ENCODE measurements around the gene CHD1. TPM values are rescaled to one million over a fixed set of nuclear protein-coding genes. Genes with fewer than 3 reads are reported as not detected.

The CHD1 gene
- total RNA-seq, 1 experiment from 2014 or later: 41.8 TPM

DNA sequence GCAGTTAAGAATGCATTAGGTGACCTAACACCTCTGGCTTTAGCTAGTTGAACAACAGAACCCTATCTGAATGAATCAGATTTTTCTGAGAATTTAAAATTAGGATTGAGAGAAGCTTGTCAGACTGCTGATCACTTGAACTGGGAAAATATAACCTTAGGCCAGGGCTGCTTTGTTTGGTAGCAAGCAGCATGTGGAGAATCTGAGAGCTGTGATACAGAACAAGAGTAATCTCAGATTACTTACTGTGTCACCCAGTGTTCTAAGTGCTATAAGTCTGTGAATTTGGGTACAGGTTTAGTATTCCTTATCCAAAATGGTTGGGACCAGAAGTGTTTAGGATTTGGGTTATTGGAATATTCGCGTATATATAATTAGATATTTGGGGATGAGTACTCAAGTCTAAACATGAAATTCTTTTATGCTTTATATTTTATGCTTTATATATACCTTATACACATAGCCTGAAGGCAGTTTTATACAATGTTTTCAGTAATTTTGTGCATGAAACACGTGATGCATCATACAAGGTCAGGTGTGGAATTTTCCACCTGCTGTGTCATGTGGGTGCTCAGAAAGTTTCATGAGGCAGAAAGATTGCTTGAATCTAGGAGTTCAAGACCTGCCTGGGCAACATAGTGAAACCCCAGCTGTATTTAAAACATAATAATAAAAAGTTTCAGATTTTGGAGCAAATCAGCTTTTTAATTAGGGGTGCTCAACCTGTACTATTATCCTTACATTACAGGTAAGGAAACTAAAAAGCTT is 8.3 kb upstream of the CHD1 start (continued):
- TF ChIP-seq ZMAT4 (CRISPR knock-in tag; IDR thresholded peaks at IDR 0.05) (no peak), TCF7 (CRISPR knock-in tag; IDR thresholded peaks at IDR 0.05; ENCODE audit: low read depth) (no peak), ZNF281 (CRISPR knock-in tag; IDR thresholded peaks at IDR 0.05) (no peak), HMGA2 (CRISPR knock-in tag; IDR thresholded peaks at IDR 0.05) (no peak), ZNF138 (CRISPR knock-in tag; conservative IDR thresholded peaks at IDR 0.05) (no peak), RELA (CRISPR knock-in tag; IDR thresholded peaks at IDR 0.05; ENCODE audit: borderline replicate concordance) (no peak), ZNF423 (CRISPR knock-in tag; IDR thresholded peaks at IDR 0.05) (no peak), MAX (CRISPR knock-in tag; IDR thresholded peaks at IDR 0.05) (no peak), GTF2I (CRISPR knock-in tag; conservative IDR thresholded peaks at IDR 0.05) (no peak)
- TF ChIP-seq, protein P1, sequence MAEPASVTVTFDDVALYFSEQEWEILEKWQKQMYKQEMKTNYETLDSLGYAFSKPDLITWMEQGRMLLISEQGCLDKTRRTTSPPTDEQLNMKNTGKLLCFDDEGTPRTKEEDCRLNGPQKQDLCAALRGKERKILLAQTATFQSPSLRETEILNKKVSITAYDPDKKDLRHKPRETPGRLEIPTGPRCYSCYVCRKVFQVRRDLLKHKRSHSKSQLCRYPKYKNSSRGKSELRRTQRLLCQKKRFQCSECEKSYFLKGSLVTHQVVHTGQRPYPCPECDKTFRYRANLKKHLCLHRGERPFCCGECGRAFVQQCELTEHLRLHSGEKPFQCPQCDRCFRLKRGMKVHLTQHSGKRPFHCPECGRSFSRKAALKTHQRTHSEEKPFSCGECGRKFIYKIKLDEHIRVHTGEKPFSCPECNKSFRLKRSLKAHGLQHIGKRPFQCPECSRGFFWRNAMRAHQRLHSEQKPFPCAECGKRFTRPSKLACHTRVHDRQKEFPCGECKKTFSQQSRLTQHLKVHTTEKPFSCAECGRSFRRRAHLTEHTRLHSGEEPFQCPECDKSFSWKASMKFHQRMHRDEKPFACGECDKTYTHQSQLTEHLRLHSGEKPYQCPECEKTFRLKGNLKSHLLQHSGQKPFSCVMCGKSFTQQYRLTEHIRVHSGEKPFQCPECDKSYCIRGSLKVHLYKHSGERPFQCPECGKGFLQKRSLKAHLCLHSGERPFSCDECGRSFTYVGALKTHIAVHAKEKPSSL (CRISPR knock-in tag; conservative IDR thresholded peaks at IDR 0.05): no peak

DNA sequence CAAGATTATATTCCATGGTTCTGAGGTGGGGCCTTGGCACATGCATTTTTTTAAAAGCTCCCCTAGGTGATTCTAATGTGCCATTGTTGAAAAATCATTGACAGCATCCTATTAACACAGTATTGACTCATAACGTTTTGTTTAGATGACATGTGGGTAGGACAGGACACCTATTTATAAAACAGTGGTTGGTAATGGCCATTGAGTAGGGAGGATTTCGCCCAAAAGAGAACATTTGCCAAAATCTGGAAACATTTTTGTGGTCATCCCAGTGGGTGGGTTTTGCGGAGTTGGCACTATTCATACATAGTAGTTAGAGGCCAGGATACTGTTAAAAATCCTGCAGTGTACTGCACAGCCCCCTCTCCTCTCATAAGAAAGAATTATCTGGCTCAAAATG is 6.4 kb upstream of the CHD1 start:
- DNase-seq (ENCODE audit: low spot score) (no peak), ATAC-seq (no peak)
- Mint-ChIP-seq H3K27me3 (ENCODE audit: low read depth) (no peaks in the 10 kb centered on the region), H3K27ac (no peak overlapping the region), H3K9me3 (no peaks in the 10 kb centered on the region), H3K36me3 (no peaks in the 10 kb centered on the region), H3K4me1 (peaks cover 28% of the 10 kb centered on the region), H3K4me3 (no peak overlapping the region)
- POLR2A ChIA-PET: no interaction called here
- CTCF ChIA-PET: no interaction called here
- TF ChIP-seq NR3C1 (CRISPR knock-in tag; conservative IDR thresholded peaks at IDR 0.05; ENCODE audit: low read depth): no peak
- no peak for TF ChIP-seq TP53 (CRISPR knock-in tag; IDR thresholded peaks at IDR 0.05)
- TF ChIP-seq ZNF263 (CRISPR knock-in tag; IDR thresholded peaks at IDR 0.05; ENCODE audit: low read depth): no peak
- TF ChIP-seq, protein P2, sequence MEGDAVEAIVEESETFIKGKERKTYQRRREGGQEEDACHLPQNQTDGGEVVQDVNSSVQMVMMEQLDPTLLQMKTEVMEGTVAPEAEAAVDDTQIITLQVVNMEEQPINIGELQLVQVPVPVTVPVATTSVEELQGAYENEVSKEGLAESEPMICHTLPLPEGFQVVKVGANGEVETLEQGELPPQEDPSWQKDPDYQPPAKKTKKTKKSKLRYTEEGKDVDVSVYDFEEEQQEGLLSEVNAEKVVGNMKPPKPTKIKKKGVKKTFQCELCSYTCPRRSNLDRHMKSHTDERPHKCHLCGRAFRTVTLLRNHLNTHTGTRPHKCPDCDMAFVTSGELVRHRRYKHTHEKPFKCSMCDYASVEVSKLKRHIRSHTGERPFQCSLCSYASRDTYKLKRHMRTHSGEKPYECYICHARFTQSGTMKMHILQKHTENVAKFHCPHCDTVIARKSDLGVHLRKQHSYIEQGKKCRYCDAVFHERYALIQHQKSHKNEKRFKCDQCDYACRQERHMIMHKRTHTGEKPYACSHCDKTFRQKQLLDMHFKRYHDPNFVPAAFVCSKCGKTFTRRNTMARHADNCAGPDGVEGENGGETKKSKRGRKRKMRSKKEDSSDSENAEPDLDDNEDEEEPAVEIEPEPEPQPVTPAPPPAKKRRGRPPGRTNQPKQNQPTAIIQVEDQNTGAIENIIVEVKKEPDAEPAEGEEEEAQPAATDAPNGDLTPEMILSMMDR (IDR thresholded peaks at IDR 0.05): no peak
- TF ChIP-seq KAT7 (CRISPR knock-in tag; IDR thresholded peaks at IDR 0.05; ENCODE audit: borderline replicate concordance): no peak
- no peak for TF ChIP-seq IRF2 (CRISPR knock-in tag; IDR thresholded peaks at IDR 0.05; ENCODE audit: borderline replicate concordance, low read depth)
- TF ChIP-seq NFATC4 (CRISPR knock-in tag; IDR thresholded peaks at IDR 0.05): no peak
- TF ChIP-seq ZNF219 (CRISPR knock-in tag; IDR thresholded peaks at IDR 0.05; ENCODE audit: borderline replicate concordance): no peak
- TF ChIP-seq, protein P3, sequence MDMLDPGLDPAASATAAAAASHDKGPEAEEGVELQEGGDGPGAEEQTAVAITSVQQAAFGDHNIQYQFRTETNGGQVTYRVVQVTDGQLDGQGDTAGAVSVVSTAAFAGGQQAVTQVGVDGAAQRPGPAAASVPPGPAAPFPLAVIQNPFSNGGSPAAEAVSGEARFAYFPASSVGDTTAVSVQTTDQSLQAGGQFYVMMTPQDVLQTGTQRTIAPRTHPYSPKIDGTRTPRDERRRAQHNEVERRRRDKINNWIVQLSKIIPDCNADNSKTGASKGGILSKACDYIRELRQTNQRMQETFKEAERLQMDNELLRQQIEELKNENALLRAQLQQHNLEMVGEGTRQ (CRISPR knock-in tag; IDR thresholded peaks at IDR 0.05): no peak
- TF ChIP-seq SP1 (CRISPR knock-in tag; conservative IDR thresholded peaks at IDR 0.05): no peak
- no peak for TF ChIP-seq TCF7 (CRISPR knock-in tag; IDR thresholded peaks at IDR 0.05; ENCODE audit: low read depth)
- TF ChIP-seq ZNF138 (CRISPR knock-in tag; conservative IDR thresholded peaks at IDR 0.05): no peak
- TF ChIP-seq, protein P4, sequence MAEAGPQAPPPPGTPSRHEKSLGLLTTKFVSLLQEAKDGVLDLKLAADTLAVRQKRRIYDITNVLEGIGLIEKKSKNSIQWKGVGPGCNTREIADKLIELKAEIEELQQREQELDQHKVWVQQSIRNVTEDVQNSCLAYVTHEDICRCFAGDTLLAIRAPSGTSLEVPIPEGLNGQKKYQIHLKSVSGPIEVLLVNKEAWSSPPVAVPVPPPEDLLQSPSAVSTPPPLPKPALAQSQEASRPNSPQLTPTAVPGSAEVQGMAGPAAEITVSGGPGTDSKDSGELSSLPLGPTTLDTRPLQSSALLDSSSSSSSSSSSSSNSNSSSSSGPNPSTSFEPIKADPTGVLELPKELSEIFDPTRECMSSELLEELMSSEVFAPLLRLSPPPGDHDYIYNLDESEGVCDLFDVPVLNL (CRISPR knock-in tag; IDR thresholded peaks at IDR 0.05; ENCODE audit: borderline replicate concordance, low read depth): no peak
- TF ChIP-seq RORB (CRISPR knock-in tag; IDR thresholded peaks at IDR 0.05): no peak
- TF ChIP-seq, protein P5, sequence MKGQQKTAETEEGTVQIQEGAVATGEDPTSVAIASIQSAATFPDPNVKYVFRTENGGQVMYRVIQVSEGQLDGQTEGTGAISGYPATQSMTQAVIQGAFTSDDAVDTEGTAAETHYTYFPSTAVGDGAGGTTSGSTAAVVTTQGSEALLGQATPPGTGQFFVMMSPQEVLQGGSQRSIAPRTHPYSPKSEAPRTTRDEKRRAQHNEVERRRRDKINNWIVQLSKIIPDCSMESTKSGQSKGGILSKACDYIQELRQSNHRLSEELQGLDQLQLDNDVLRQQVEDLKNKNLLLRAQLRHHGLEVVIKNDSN (CRISPR knock-in tag; IDR thresholded peaks at IDR 0.05): no peak
- TF ChIP-seq ZNF121 (CRISPR knock-in tag; IDR thresholded peaks at IDR 0.05): no peak
- no peak for TF ChIP-seq OVOL2 (CRISPR knock-in tag; IDR thresholded peaks at IDR 0.05; ENCODE audit: borderline replicate concordance)

All from WTC11 (cell line).